ENCODE data around the gene PLA2G2C.

- TF ChIP-seq CTCF (IDR thresholded peaks at IDR 0.05 in 4 of 5, conservative IDR thresholded peaks at IDR 0.05 in 1 of 5) (no peak), POLR2A (IDR thresholded peaks at IDR 0.05) (no peak)
Observed at GRCh38 chr1:20136249-20136648, 50.1 kb downstream of the PLA2G2C start.

All from gastrocnemius medialis (tissue), 4 donors.